ENCODE measurements around the gene ST7L.

- TF ChIP-seq POLR2A (IDR thresholded peaks at IDR 0.05), result no peak
- TF ChIP-seq, protein P1, sequence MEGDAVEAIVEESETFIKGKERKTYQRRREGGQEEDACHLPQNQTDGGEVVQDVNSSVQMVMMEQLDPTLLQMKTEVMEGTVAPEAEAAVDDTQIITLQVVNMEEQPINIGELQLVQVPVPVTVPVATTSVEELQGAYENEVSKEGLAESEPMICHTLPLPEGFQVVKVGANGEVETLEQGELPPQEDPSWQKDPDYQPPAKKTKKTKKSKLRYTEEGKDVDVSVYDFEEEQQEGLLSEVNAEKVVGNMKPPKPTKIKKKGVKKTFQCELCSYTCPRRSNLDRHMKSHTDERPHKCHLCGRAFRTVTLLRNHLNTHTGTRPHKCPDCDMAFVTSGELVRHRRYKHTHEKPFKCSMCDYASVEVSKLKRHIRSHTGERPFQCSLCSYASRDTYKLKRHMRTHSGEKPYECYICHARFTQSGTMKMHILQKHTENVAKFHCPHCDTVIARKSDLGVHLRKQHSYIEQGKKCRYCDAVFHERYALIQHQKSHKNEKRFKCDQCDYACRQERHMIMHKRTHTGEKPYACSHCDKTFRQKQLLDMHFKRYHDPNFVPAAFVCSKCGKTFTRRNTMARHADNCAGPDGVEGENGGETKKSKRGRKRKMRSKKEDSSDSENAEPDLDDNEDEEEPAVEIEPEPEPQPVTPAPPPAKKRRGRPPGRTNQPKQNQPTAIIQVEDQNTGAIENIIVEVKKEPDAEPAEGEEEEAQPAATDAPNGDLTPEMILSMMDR (IDR thresholded peaks at IDR 0.05), result no peak
These were observed 74.2 kb downstream of the ST7L start for GRCh38 chr1:112544751-112545150.
